ENCODE data around the gene STRBP.
"Not testable (repeated sequence)": the region's sequence is repeated elsewhere in the genome, so short reads cannot be mapped to it uniquely, and the experiment has no call there.

The STRBP gene

GRCh38 chr9:123268465-123269259, at the start of gene STRBP:
TSS of gene STRBP (minus strand) at chr9:123268586. CDS start at chr9:123184134, 84,452 bp downstream.
- DNase-seq: peak; percentile 94

GRCh38 chr9:123316053-123316718, 47.8 kb upstream of the STRBP start:
- DNase-seq: no peak

- DNase-seq: no peak
Observed at GRCh38 chr9:123315635-123316034, 47.2 kb upstream of the STRBP start.

GRCh38 chr9:123314617-123315016, 46.2 kb upstream of the STRBP start:
- no peak for DNase-seq

GRCh38 chr9:123312306-123312877, 44.0 kb upstream of the STRBP start:
- DNase-seq: no peak

- DNase-seq: no peak
Observed at GRCh38 chr9:123311250-123311752, 42.9 kb upstream of the STRBP start.

GRCh38 chr9:123310551-123311249, 42.3 kb upstream of the STRBP start:
- no peak for DNase-seq

- DNase-seq: no peak
Observed at GRCh38 chr9:123309611-123310010, 41.2 kb upstream of the STRBP start.

GRCh38 chr9:123305879-123306278, 37.5 kb upstream of the STRBP start:
- DNase-seq: no peak

- no peak for DNase-seq
Observed at GRCh38 chr9:123304340-123304691, 35.9 kb upstream of the STRBP start.

- DNase-seq: no peak
Observed at GRCh38 chr9:123302348-123303214, 34.2 kb upstream of the STRBP start.

GRCh38 chr9:123301936-123302335, 33.5 kb upstream of the STRBP start:
- not testable (repeated sequence) for DNase-seq

GRCh38 chr9:123300554-123300953, 32.2 kb upstream of the STRBP start:
- no peak for DNase-seq

- DNase-seq: no peak
Observed at GRCh38 chr9:123299558-123300126, 31.3 kb upstream of the STRBP start.

GRCh38 chr9:123296174-123296573, 27.8 kb upstream of the STRBP start:
- DNase-seq: no peak

- DNase-seq: no peak
Observed at GRCh38 chr9:123291736-123292135, 23.4 kb upstream of the STRBP start.

- no peak for DNase-seq
Observed at GRCh38 chr9:123290764-123291163, 22.4 kb upstream of the STRBP start.

- DNase-seq: no peak
Observed at GRCh38 chr9:123287639-123288038, 19.3 kb upstream of the STRBP start.

GRCh38 chr9:123286324-123286723, 17.9 kb upstream of the STRBP start:
- DNase-seq: no peak

GRCh38 chr9:123284656-123285055, 16.3 kb upstream of the STRBP start:
- DNase-seq: no peak

GRCh38 chr9:123283455-123283854, 15.1 kb upstream of the STRBP start:
- DNase-seq: no peak

- DNase-seq: no peak
Observed at GRCh38 chr9:123283048-123283408, 14.6 kb upstream of the STRBP start.
